RKO (cell line): Measurements from ENCODE around the gene CASKIN1.
A peak's percentile ranks its signal among the peaks of the same experiment; 100 is the strongest.
"Not testable (repeated sequence)": the region's sequence is repeated elsewhere in the genome, so short reads cannot be mapped to it uniquely, and the experiment has no call there.

ENCODE experiments used
- DNase-seq: peaks from one replicate; pipeline ENCODE4 v3.0.0-alpha.2; 2016; ENCODE audit warnings: low spot score

Gene CASKIN1

DNA sequence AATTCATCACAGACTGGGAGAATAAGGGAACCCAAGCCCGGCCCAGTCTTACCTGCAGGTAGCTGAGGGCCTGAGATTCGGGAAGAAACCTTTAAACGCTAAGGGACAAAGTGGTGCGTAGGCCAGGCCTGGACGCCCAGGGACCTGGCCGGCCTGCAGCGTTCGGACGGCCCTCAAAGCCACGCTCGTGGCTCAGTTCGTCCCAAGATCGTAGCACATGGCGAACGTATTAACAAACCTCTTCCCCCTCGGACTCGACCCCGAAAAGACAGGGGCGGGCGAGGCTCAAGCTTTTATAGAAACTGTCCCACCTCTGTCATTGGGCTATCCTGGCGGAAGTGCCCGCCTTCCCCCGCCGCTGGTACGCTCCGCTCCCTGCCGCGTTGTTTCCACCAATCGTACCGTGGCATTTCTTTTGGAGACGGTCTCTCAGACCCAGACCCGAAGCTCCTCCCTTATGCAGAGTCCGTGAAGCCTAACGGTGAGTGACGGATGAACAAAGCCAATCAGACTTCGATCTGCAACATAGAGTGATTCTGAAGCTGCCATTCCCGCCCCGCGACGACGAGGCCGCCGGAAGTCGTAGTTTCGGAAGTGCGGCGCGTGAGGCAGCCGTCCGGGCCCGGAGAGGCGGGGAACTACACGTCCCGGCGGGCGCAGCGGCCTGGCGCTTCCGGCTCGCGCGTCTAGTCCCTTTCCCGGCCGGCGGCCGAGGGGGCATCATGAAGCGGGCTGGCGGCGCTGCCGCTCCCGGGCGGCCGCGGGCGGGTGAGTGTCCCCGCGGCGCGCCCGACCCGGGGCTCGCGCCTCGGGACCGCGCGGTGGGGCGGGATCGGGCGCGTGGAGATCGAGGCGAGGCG is 41.1 kb downstream of the CASKIN1 start, which contains the start of gene TRAF7:
TRAF7 (plus strand) TSS at position 692 of the 860 bp plus-strand sequence. CDS start 8,139 bp downstream, outside the sequence.
- peak; percentile 100 for DNase-seq

DNA sequence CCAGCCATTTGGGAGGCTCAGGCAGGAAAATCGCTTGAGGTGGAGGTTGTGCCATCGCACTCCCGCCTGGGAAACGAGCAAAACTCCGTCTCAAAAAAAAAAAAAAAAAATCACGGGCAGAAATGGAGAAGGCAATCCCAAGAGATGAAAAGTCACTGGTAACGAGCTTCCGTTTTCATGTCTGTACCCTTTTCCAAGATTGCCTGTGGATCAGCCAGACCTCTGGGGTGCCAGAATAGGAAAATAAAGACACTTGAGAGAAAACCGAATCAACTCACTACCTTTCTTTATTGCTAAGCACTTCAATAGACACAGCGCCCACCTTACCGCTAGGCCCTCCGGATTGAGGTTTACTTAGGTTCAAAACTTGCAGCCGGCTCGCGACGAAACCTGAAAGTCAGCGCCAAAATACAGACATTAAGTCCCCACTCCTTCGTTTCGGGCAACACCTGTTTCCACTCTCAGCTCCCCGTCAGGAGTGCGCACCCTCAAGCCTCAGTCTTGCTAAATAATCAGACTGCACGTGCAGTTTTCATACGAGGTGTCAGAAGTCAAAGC is 41.8 kb downstream of the CASKIN1 start:
- no peak for DNase-seq

DNA sequence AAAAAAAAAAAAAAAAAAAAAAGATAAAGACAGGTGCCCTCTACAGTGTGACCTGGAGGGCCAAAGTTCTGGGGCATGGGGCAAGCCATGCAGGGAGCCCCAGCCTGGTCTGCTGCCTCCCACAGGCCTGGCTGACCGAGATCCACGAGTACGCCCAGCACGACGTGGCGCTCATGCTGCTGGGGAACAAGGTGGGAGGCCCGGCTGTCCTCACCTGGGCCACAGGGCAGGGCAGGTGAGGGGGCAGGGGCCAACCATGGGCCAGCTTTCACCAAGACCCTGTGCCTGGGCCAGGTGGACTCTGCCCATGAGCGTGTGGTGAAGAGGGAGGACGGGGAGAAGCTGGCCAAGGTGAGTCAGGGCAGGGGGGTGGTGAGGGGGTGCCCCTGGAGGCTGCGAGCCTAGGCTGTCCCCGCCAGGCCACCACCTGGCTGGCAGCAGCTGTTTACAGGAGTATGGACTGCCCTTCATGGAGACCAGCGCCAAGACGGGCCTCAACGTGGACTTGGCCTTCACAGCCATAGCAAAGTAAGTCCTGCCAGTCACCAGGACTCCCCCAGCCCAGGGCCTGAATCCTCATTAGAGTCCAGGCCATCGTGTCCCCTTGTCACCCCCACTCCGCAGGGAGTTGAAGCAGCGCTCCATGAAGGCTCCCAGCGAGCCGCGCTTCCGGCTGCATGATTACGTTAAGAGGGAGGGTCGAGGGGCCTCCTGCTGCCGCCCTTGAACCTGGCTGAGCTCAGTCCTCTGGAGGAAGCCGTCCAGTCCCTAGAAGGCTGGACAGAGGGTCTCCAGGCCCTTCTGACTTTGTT is 43.5 kb downstream of the CASKIN1 start:
- peak; percentile 67 for DNase-seq

GRCh38 chr16:2151188-2152091 is 45.0 kb downstream of the CASKIN1 start:
- peak; percentile 41 for DNase-seq

DNA sequence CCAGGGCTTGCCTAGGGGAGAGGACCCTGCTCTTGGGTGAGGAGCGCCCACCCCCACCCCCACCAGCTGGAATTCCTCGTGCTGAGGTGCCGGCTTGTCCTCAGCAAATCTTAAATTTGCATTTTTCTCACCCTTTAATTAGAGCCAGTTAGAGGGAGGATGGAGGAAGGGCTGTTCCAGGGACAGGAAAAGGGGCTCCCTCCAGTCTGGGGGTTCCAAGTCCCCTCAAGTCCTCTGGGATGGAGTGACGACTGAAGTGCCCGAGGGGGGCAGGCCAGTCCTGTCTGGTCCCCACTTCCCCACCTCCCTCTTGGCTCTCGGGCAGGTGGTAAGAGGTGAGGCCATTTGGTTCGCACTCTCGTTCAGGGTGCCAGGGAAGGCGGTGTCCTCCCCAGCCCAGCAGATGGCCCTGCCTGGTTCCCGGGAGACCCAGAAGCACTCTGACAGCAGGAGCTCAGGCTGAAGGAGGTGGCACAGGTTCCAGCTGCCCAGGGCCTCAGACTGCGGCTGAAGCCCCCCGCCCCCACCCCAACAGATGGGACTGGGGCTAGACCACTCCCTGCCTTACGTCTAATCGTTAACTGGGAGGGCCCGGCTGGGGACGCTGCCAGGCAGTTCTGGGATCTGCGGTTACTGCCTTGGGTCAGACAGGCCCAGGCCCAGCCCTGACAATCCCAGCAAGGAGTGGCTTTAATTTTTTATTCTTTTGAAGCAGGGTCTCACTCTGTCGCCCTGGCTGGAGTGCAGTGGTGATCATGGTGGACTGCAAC is 45.8 kb downstream of the CASKIN1 start:
- peak; percentile 47 for DNase-seq

DNA sequence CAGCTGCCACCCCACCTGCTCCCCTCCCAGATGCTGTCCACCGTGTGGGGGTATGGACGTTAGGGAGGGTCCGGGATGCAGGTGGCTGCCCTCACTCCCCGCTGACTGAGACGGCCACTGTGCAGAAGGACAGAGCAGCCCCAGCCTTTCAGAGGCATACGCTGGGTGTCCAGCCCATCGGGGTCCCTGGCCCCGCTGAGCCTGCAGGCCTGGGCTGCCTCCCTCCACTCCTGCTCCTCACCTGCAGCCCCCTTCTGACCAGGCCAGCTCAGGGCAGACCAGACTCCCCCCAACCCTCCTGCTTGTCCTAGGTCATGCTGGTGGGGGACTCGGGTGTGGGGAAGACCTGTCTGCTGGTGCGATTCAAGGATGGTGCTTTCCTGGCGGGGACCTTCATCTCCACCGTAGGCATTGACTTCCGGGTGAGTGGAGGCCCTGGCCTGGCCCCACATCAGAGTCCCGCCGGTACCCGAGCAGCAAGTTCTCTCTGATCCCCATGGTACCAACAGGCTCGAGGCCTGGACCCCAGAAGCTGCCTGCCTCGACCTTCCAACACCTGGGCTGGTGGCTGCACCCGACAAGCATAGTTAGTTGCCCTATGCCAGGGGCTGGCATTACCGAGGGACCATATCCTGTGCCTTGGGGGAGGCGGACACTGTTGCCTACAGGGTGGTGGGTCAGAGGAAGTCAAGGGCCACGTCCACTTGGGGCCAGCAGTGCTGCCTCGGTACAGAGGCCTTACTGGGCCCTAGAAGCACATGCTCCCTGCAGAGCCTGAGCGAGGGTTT is 46.6 kb downstream of the CASKIN1 start:
- DNase-seq: peak; percentile 61

DNA sequence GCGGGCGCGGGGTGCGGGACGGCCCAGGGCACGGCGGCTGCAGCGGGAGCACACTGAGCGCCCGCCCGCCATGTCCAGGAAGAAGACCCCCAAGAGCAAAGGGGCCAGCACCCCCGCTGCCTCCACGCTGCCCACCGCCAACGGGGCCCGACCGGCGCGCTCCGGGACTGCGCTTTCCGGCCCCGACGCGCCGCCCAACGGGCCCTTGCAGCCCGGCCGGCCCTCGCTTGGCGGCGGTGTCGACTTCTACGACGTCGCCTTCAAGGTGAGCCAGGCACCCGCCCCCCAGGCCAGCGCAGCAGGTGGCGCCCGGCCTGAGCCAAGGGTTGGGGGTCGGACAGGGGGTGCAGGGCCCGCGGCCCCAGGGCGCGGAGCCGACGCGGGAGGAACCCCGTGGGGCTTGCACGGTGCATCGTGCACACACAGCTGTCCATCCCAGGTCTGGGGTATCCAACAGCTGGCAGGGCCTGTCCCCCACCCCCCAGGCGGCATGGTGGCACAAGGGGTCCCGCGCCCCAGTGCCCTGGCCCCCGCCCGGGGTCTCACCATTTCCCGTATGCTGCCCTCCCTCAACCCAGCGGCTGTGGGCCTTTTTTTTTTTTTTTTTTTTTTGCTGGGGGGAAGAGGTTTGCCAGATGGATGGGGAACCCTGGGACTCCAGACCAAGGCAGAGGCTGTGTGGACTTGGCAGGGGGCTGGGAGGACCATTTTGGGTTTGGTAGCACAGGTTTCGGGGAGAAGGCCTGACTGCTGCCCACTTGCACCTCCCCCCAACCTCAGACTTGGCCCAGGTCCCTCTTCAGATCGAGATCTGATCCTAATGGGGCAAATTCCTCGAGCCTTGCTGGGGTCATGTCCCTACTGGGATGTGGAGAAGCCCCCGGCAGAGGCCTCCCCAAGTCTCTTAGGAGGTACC is 47.4 kb downstream of the CASKIN1 start:
- peak; percentile 48 for DNase-seq

GRCh38 chr16:2147981-2148671 is 48.3 kb downstream of the CASKIN1 start, which contains the start of gene RAB26:
Gene RAB26, plus strand, starts transcription at chr16:2148625. Its CDS starts 159 bp downstream, at chr16:2148784.
- DNase-seq: peak; percentile 58

DNA sequence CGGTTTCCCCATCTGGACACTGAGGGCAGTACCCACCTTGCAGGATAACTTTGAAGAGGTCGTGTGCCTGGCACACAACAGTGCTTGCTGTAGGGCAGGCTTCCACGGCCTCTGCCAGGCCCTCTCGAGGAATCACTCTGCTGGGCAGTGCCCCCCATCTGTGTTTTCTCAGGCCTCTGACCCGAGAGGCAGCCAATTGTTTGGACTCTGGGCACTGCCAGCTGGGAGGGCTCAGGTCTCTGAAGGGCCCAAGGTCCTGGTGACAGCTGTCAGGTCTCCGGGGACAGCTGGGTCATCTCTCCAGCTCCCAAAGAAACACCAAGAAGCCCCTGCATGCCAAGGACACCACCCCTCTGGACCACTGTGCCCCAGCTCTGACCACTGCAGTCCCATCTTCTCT is 49.0 kb downstream of the CASKIN1 start:
- DNase-seq: no peak

GRCh38 chr16:2145843-2146242 is 50.6 kb downstream of the CASKIN1 start:
- no peak for DNase-seq

DNA sequence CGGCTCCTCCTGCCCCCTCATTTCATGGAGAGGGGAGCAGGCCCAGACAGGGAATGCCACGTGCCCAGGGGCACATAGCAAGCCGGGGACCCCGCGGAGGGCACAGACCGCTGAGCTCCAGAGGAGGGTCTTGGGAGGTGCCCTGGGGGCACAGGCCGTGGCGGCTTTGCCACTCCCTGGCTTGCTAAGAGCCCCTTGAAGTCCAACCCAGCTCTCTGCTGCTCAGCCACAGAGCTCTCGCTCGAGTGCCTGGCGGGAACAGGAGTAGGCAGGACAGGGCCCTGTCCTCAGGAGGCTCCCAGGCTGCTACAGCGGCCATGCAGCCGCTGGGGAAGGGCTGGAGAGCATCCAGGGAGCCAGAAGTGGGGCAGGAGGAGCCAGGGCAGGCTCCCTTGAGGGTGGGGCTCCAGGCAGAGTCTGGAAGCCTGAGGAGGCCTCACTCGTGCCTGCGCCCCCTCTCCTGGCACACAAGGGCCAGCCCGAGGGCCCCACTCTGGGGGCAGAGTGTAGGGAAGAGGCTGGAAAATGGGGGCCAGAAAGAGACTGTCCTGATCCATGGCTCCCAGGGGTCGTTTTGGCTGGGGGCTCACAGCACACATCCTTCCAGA is 52.4 kb downstream of the CASKIN1 start:
- DNase-seq: no peak

DNA sequence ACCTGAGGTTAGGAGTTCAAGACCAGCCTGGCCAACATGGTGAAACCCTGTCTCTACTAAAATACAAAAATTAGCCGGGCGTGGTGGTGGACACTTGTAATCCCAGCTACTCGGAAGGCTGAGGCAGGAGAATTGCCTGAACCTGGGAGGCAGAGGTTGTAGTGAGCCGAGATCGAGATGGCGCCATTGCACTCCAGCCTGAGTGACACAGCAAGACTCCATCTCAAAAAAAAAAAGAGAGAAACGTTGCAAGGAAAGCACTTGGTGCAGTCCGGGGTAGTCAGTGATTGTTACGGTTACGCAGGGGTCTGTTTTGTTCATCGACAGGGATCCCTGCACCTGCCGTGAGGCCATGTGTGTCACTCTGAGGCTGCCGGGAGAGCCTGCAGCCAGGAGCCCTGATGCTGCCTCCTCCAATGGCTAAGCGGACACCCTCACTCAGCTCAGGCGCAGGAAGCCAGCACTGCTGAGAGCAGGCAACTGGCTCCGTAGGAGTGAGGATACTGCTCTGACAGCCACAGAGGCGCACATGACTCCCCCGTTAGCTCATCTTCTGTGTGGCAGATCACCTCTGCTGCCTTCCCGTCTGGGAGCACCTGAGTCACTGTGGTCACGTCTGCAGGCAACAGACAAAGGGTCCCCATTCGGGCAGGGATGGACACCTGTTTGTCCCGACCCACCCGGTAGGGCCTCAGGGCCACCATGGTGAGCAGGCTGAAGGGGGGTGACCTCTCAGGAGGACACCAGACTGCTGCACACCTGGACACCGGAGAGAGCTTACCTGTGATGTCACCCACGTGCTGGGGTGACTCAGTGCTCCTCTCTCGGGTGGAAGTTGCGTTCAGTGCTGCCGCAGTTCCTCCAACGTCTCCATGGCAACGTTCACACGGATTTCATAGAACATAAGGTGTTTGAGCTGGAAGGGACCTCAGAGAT is 53.2 kb downstream of the CASKIN1 start:
- no peak for DNase-seq

- DNase-seq: peak; percentile 87
Observed at GRCh38 chr16:2135770-2136490, 60.5 kb downstream of the CASKIN1 start, which contains the start of gene PKD1. Gene PKD1, minus strand, starts transcription at chr16:2135898. Its CDS starts 209 bp downstream, at chr16:2135689.

- not testable (repeated sequence) for DNase-seq
Observed at GRCh38 chr16:2135071-2135470, 61.3 kb downstream of the CASKIN1 start.

- DNase-seq: not testable (repeated sequence)
Observed at GRCh38 chr16:2133797-2134196, 62.6 kb downstream of the CASKIN1 start.
